Inflammatory macrophage treated with lipopolysaccharide for 4 hours (primary cell): ENCODE measurements around the gene GLYAT.

ENCODE experiments used
- DNase-seq: peaks from one replicate; pipeline ENCODE4 v3.0.0-alpha.2; 2020

GLYAT gene

DNA sequence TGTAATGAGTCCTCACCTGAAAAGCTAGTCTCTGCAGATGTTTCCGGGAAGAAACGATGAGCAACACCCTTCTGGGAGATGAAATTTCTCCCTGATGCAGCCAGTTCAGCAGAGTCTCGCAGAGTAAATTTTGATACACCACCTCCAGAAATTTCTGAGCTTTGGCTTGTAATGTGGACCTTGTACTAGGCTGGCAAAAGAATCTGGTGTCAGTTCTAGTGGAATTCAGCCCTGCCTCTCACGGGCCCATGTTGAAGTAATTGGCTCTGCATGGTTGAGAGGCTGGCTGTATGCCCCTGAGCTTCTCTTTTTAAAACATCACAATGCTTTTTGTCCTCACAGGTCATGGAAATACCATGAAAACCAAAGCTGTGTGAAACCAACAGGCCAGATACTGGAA lies at the start of gene GLYAT:
Gene GLYAT (minus strand): TSS at position 125 of the 400 bp plus-strand sequence. CDS start 7,447 bp downstream, outside the sequence.
- no peak for DNase-seq

GRCh38 chr11:58781345-58781744 lies 49.6 kb upstream of the GLYAT start:
- DNase-seq, result no peak

GRCh38 chr11:58780578-58780977 lies 48.8 kb upstream of the GLYAT start:
- no peak for DNase-seq

- peak; percentile 78 for DNase-seq
Observed at GRCh38 chr11:58776891-58777710, 45.4 kb upstream of the GLYAT start.

DNA sequence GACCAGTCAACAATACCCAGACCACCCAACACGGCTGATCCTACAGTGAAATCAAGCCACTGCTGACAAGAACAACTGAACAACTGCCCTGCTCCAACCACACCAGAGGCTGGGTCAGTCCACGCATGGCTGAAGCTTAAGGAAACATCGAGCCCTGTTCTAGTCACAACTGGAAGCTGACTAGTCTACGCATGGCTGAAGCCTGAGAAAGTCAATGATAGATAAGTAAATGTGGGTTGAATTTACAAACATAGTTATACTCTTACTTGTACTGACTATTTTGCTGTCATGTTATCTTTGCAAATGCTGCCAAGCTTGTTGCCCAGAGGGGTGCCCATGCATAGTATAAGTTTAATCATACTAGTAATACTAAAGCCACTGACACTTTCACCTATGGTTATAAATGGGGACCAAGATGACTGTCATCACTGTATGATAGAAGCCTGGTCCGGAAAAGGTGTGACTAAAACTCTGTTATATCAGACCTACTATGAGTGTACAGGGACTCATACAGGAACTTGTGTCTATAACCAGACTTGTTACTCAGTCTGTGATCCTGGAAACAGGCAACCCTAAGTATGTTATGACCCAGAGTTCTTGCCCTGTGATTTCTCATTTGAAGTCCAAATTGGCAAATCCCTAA lies 43.4 kb upstream of the GLYAT start:
- no peak for DNase-seq

- DNase-seq, result no peak
Observed at GRCh38 chr11:58774164-58774593, 42.4 kb upstream of the GLYAT start.

- DNase-seq, result no peak
Observed at GRCh38 chr11:58773337-58773736, 41.6 kb upstream of the GLYAT start.

DNA sequence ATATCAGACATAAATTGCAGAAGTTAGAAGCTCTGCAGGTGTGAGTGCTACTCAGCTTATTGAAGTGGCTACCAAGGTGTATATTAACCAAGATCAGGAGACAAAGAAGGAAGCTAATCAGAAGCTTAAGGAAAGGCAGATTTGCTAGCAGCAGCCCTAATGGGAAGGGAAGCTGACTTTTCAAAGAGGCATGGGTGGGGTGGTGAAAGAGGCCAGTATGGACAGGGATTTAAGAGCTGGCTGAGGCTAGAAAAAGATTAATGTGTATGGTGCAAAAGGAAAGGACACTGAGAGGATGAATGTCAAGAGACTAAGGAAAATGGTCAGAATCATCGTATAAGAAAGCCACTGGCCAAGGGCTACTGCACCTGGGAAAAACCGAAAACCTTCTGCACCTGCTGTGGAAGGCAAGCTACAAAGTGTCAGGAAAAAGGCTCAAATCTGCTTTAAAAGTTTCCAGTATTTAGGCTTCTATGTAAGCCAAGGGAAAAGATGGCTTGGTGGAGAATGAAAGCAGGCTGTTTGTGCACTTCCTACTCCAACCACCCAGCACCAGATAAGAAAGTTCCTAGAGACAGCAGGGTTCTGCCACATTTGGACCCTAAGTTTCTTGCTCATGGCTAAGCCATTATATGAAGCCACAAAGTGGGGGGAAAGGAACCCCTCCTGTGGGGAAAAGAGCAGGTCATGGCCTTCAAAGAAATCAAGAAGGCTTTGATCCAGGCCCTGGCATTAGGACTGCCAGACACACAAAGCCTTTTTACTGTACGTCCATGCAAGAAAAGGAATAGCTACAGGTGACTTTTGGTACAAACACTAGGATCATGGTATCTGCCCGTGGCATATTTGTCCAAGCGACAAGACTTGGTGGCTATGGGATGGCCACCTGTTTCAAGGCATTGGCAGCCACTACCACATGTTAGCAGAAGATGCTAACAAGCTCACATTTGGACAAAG lies 40.9 kb upstream of the GLYAT start:
- no peak for DNase-seq

GRCh38 chr11:58771458-58771855 lies 39.7 kb upstream of the GLYAT start:
- DNase-seq, result no peak

DNA sequence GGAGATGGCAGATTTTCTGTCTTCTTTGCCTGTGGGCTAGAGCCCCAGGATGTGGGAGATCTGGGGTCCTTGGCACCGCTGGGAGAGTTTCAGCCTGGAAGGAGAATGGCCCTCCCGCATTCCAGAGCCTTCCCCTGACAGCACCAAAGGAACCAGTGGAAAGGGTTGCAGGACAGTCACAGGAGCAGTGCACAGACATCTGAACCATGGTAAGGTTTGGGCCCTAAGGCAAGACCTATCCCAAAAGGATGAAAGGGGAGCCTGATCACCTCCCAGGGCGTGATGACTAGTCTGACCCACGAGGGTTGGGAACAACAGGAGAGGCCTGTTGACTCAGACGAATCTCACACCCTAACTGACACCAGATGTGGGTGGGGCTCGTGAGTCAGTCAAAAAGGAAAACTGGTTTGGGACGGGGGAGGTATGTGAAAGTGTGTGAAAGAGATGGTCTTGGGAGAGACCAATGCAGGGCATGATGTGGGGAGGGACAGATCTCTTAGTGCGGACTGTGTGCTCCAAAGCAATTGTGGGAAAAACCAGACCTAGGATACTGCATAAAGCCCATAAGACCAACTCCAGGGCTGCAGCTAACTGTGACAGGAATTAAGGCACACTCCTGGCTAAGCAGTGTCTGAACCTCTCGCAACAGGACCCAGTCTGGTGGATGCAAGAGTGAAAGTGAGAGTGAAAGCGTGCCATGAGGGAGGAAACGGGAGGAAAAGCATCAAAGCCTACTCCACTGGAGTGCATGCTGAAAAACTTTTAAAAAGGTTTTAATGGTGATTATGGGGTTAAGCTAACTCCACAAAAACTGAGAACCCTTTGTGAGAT lies 39.1 kb upstream of the GLYAT start:
- peak; percentile 35 for DNase-seq

GRCh38 chr11:58770166-58770565 lies 38.4 kb upstream of the GLYAT start:
- DNase-seq, result no peak

DNA sequence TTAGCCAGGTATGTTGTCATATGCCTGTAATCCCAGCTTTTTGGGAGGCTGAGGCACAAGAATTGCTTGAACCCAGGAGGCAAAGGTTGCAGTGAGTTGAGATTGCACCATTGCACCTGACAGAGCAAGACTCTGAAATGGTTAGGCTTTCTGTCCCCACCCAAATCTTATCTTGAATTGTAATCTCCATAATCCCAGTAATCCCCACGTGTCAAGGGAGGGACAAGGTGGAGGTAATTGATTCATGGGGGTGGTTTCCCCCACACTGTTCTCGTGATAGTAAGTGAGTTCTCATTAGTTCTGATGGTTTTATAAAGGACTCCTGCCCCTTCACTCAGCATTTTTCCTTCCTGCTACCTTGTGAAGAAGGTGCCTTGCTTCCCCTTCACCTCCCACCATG lies 37.6 kb upstream of the GLYAT start:
- no peak for DNase-seq

DNA sequence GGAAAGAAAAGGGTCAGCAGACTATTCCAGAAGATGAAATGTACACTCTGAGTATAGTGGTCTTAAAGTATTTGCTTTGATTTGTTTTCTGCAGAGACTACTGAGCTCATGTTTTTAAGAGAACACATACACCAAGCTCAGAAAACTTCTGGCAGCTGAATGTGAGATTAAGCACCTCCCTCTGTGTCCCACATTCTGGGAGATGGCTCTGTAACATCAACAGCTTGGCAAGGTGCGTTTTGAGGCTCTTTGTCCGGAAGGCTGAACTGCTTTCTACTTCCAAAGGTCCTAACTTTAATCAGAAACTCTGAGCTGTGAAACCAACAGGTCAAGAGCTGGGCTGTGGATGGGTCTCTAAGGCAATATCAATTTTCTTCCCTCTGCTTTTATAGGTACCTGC lies 36.4 kb upstream of the GLYAT start:
- no peak for DNase-seq

- DNase-seq, result no peak
Observed at GRCh38 chr11:58765078-58765477, 33.3 kb upstream of the GLYAT start.

GRCh38 chr11:58763120-58763490 lies 31.4 kb upstream of the GLYAT start:
- DNase-seq, result no peak

GRCh38 chr11:58762284-58763119 lies 30.8 kb upstream of the GLYAT start:
- no peak for DNase-seq

- no peak for DNase-seq
Observed at GRCh38 chr11:58757439-58757838, 25.7 kb upstream of the GLYAT start.

DNA sequence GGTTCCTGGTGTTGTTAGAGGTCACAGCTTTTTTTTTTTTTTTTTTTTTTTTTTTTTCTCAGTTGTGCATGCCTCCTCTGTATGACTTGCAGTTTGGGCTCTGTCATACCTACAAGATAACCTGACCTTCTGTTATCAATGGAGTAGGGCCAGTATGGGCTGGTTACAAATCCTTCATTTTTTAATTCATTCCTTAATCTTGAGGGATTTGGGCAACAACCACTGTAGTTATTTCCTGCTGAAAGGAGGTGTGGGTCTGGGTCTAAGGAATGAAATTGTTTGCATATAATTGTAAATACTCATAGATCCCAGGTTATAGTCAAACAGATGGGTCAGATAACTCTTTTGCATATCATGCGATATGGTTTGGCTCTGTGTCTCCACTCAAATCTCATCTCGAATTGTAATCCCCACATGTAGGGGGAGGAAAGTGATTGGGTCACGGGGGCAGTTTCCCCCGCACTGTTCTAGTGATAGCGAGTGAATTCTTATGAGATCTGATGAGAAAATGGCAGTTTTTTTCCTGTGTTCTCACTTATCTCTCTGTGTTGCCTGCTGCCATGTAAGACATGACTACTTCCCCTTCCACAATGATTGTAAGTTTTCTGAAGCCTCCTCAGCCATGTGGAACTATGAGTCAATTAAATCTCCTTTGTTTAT lies 14.1 kb upstream of the GLYAT start:
- no peak for DNase-seq

- DNase-seq, result no peak
Observed at GRCh38 chr11:58744988-58745704, 13.4 kb upstream of the GLYAT start.
